ENCODE data around the gene PTPN4. TPM values are rescaled to one million over a fixed set of nuclear protein-coding genes. Genes with fewer than 3 reads are reported as not detected.
A peak's percentile ranks its signal among the peaks of the same experiment; 100 is the strongest.
"Not testable (repeated sequence)": the region's sequence is repeated elsewhere in the genome, so short reads cannot be mapped to it uniquely, and the experiment has no call there.

The PTPN4 gene
- total and polyA plus RNA-seq, 2 donors = 4.8 to 58.1 TPM

- peak; percentile 76 for DNase-seq (ENCODE audit: extremely low spot score)
- under 1% methylated on average over 104 of the region's 104 CpGs for WGBS
Observed at GRCh38 chr2:120012771-120013596, 253.3 kb downstream of the PTPN4 start, which contains the start of gene EPB41L5. EPB41L5 (plus strand) TSS chr2:120013077; CDS start chr2:120019085, 6,008 bp downstream.

GRCh38 chr2:120013597-120014223, 254.0 kb downstream of the PTPN4 start:
- Histone ChIP-seq H3K36me3 (ENCODE audit: insufficient read depth) (no peaks in the 10 kb centered on the region), H3K27ac (ENCODE audit: low read depth) (no peak overlapping the region), H3K4me3 (ENCODE audit: low read depth, low read length) (peak overlapping the region; percentile 93), H3K4me1 (ENCODE audit: insufficient read depth) (peaks cover 2% of the 10 kb centered on the region)
- 21% methylated on average over 17 of the region's 17 CpGs for WGBS
- no peak for DNase-seq (ENCODE audit: extremely low spot score)

More at GRCh38 chr2:120012771-120013596, 253.3 kb downstream of the PTPN4 start, which contains the start of gene EPB41L5:
- Histone ChIP-seq H3K36me3 (ENCODE audit: insufficient read depth) (no peaks in the 10 kb centered on the region), H3K27ac (ENCODE audit: low read depth) (peak within 1 kb of the TSS; percentile 82), H3K4me1 (ENCODE audit: insufficient read depth) (peaks cover 2% of the 10 kb centered on the region), H3K4me3 (ENCODE audit: low read depth, low read length) (peak within 1 kb of the TSS; percentile 93)

GRCh38 chr2:120014226-120014980, 254.7 kb downstream of the PTPN4 start:
- DNase-seq (ENCODE audit: extremely low spot score) = no peak
- H3K27ac ChIP-seq (ENCODE audit: low read depth) = no peak overlapping the region
- WGBS = 76% methylated on average over 8 of the region's 8 CpGs
- H3K36me3 ChIP-seq (ENCODE audit: insufficient read depth) = no peaks in the 10 kb centered on the region
- H3K4me1 ChIP-seq (ENCODE audit: insufficient read depth) = peaks cover 2% of the 10 kb centered on the region
- H3K4me3 ChIP-seq (ENCODE audit: low read depth, low read length) = no peak overlapping the region

- Histone ChIP-seq H3K4me1 (ENCODE audit: insufficient read depth) (peaks cover 2% of the 10 kb centered on the region), H3K27ac (ENCODE audit: low read depth) (no peak overlapping the region)
- 81% methylated on average over 3 of the region's 3 CpGs for WGBS
Observed at GRCh38 chr2:120016800-120017199, 257.1 kb downstream of the PTPN4 start.

GRCh38 chr2:120017201-120017600, 257.5 kb downstream of the PTPN4 start:
- 85% methylated on average over 2 of the region's 2 CpGs for WGBS
- Histone ChIP-seq H3K36me3 (ENCODE audit: insufficient read depth) (no peaks in the 10 kb centered on the region), H3K4me3 (ENCODE audit: low read depth, low read length) (no peak overlapping the region), H3K4me1 (ENCODE audit: insufficient read depth) (peaks cover 2% of the 10 kb centered on the region), H3K27ac (ENCODE audit: low read depth) (no peak overlapping the region)
- no peak for DNase-seq (ENCODE audit: extremely low spot score)

More at GRCh38 chr2:120016800-120017199, 257.1 kb downstream of the PTPN4 start:
- Histone ChIP-seq H3K36me3 (ENCODE audit: insufficient read depth) (no peaks in the 10 kb centered on the region), H3K4me3 (ENCODE audit: low read depth, low read length) (no peak overlapping the region)
- DNase-seq (ENCODE audit: extremely low spot score) = no peak

DNA sequence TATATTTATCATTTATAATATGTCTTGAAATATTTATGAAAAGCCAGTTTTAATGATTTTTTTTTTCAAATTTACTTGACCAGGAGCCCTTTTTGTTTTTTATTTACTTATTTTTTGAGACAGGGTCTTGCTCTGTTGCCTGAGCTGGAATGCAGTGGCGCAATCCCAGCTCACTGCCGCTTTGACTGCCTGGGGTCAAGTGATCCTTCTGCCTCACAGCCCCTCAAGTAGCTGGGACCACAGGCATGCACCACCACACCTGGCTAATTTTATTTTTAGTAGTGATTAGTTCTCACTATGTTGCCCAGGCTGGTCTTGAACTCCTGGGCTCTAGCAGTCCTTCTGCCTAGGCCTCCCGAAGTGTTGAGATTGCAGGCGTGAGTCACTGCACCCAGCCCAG, 258.8 kb downstream of the PTPN4 start:
- no peak for DNase-seq (ENCODE audit: extremely low spot score)
- Histone ChIP-seq H3K4me1 (ENCODE audit: insufficient read depth) (peaks cover 2% of the 10 kb centered on the region), H3K27ac (ENCODE audit: low read depth) (no peak overlapping the region), H3K36me3 (ENCODE audit: insufficient read depth) (no peaks in the 10 kb centered on the region), H3K4me3 (ENCODE audit: low read depth, low read length) (no peak overlapping the region)
- 97% methylated on average over 4 of the region's 4 CpGs for WGBS

DNA sequence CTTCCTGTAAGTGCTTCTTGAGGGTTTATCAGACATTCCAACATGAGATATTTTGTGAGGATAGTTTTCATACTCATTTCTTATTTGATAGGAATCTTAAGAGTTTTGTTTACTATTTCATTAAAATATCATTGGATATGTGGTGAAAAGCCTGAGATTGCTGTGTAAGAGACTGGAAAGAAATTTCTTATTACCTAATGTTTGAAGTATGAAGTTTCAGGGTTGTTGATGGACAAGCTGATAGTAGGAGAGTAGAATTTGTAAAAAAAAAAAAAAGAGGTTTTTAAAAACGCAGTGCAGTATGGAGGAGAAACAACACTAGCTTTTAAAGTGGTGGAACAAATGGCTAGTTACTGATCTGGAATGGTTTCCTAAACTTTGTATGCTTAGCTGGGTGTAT, 260.8 kb downstream of the PTPN4 start:
- H3K27ac ChIP-seq (ENCODE audit: low read depth) = no peak overlapping the region
- no peaks in the 10 kb centered on the region for H3K36me3 ChIP-seq (ENCODE audit: insufficient read depth)
- H3K4me3 ChIP-seq (ENCODE audit: low read depth, low read length) = no peak overlapping the region
- 56% methylated on average over 1 of the region's 1 CpG for WGBS
- H3K4me1 ChIP-seq (ENCODE audit: insufficient read depth) = no peaks in the 10 kb centered on the region
- no peak for DNase-seq (ENCODE audit: extremely low spot score)

GRCh38 chr2:120022505-120022904, 262.8 kb downstream of the PTPN4 start:
- DNase-seq (ENCODE audit: extremely low spot score); H3K4me1 ChIP-seq (ENCODE audit: insufficient read depth); H3K27ac ChIP-seq (ENCODE audit: low read depth); H3K36me3 ChIP-seq (ENCODE audit: insufficient read depth); H3K4me3 ChIP-seq (ENCODE audit: low read depth, low read length): not testable (repeated sequence)
- 94% methylated on average over 1 of the region's 1 CpG for WGBS

- Histone ChIP-seq H3K4me1 (ENCODE audit: insufficient read depth) (no peaks in the 10 kb centered on the region), H3K4me3 (ENCODE audit: low read depth, low read length) (no peak overlapping the region), H3K27ac (ENCODE audit: low read depth) (no peak overlapping the region), H3K36me3 (ENCODE audit: insufficient read depth) (no peaks in the 10 kb centered on the region)
- DNase-seq (ENCODE audit: extremely low spot score) = no peak
- over 99% methylated on average over 2 of the region's 2 CpGs for WGBS
Observed at GRCh38 chr2:120026890-120027289, 267.2 kb downstream of the PTPN4 start.

GRCh38 chr2:120028795-120029194, 269.1 kb downstream of the PTPN4 start:
- WGBS = 94% methylated on average over 5 of the region's 5 CpGs
- no peaks in the 10 kb centered on the region for H3K36me3 ChIP-seq (ENCODE audit: insufficient read depth)
- no peak overlapping the region for H3K4me3 ChIP-seq (ENCODE audit: low read depth, low read length)
- no peaks in the 10 kb centered on the region for H3K4me1 ChIP-seq (ENCODE audit: insufficient read depth)
- no peak for DNase-seq (ENCODE audit: extremely low spot score)
- H3K27ac ChIP-seq (ENCODE audit: low read depth) = no peak overlapping the region

DNA sequence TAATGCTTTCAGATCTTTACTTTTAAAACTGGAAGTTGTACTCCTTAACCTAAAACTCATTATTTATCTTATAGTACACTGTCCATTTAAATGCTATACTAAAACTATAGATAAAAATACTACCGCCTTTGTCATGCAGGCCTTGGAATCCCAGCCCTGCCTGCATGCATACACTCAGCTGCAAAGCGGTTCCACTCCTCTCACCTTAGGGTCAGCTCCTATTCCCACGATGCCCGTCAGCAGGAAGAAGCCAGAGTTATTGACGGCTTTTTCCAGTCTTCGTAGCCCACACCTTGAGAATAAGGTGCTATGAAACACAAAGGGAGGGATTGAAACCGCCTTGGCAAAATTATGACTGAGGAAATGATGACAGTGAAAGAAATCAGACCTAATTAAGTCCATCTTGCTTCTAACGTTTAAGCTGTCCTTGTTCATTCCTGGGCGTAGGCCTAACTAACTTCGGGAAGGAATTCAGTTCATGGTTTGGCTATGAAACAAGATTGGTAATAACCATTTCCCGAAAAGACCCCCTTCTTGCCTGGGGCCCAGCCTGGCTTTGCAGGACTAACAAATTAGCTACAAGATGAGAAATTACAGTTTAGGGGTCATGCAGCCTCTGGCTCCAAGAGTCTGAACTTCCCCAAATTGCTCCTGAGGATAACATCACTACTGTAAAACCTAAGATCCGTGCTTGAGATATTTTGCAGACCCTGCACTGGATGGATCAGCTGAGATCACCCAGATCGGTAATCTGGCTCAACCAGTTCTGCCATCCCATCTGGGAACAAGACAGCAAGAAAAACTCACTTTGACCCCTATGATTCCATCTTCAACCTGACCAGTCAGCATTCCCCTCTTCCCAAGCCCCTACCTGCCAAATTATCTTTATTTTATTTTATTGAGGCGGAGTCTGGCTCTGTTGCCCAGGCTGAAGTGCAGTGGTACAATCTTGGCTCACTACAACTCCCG, 270.2 kb downstream of the PTPN4 start:
- H3K36me3 ChIP-seq (ENCODE audit: insufficient read depth) = no peaks in the 10 kb centered on the region

GRCh38 chr2:120032297-120032696, 272.6 kb downstream of the PTPN4 start:
- H3K27ac ChIP-seq (ENCODE audit: low read depth) = no peak overlapping the region
- WGBS = 90% methylated on average over 3 of the region's 3 CpGs
- no peak for DNase-seq (ENCODE audit: extremely low spot score)
- H3K4me1 ChIP-seq (ENCODE audit: insufficient read depth) = no peaks in the 10 kb centered on the region
- no peaks in the 10 kb centered on the region for H3K36me3 ChIP-seq (ENCODE audit: insufficient read depth)
- no peak overlapping the region for H3K4me3 ChIP-seq (ENCODE audit: low read depth, low read length)

More for the DNA sequence above, 270.2 kb downstream of the PTPN4 start:
- Histone ChIP-seq H3K4me1 (ENCODE audit: insufficient read depth) (no peaks in the 10 kb centered on the region), H3K4me3 (ENCODE audit: low read depth, low read length) (no peak overlapping the region), H3K27ac (ENCODE audit: low read depth) (no peak overlapping the region)
- no peak for DNase-seq (ENCODE audit: extremely low spot score)
- 85% methylated on average over 15 of the region's 15 CpGs for WGBS
